Neuron (in vitro differentiated cells): Measurements from ENCODE around the gene OR4F15.
"Not testable (repeated sequence)": the region's sequence is repeated elsewhere in the genome, so short reads cannot be mapped to it uniquely, and the experiment has no call there.

ENCODE experiments used
- H2AFZ ChIP-seq: one replicate; pipeline ENCODE4 v1.6.1; 2013; ENCODE audit warnings: low read depth, mild to moderate bottlenecking, inconsistent platforms, low read length, moderate library complexity
- H3K27me3 ChIP-seq: one replicate; pipeline ENCODE4 v1.6.1; 2013; ENCODE audit warnings: low read length; ENCODE audit not compliant: insufficient read depth
- H3K36me3 ChIP-seq: one replicate; pipeline ENCODE4 v1.6.1; 2013; ENCODE audit warnings: low read length; ENCODE audit not compliant: insufficient read depth
- H3K4me1 ChIP-seq: one replicate; pipeline ENCODE4 v1.6.1; 2013; ENCODE audit warnings: low read length; ENCODE audit not compliant: insufficient read depth
- H3K4me3 ChIP-seq: 2 replicates; pipeline ENCODE4 v1.5.1; 2013; ENCODE audit warnings: mild to moderate bottlenecking, low read length, moderate library complexity
- H3K9me3 ChIP-seq: one replicate; pipeline ENCODE4 v1.6.1; 2013; ENCODE audit warnings: low read length

The OR4F15 gene

GRCh38 chr15:101788001-101788400, 24.0 kb upstream of the OR4F15 start:
- not testable (repeated sequence) for H3K9me3 ChIP-seq, H3K4me1 ChIP-seq

GRCh38 chr15:101788503-101789269, 23.3 kb upstream of the OR4F15 start:
- not testable (repeated sequence) for H3K27me3 ChIP-seq, H3K4me1 ChIP-seq

More at GRCh38 chr15:101788001-101788400, 24.0 kb upstream of the OR4F15 start:
- not testable (repeated sequence) for H2AFZ ChIP-seq, H3K27me3 ChIP-seq, H3K4me3 ChIP-seq, H3K36me3 ChIP-seq

GRCh38 chr15:101790748-101791147, 21.3 kb upstream of the OR4F15 start:
- H3K9me3 ChIP-seq, H3K4me3 ChIP-seq, H3K36me3 ChIP-seq, H3K4me1 ChIP-seq, H3K27me3 ChIP-seq, H2AFZ ChIP-seq: not testable (repeated sequence)

More at GRCh38 chr15:101788503-101789269, 23.3 kb upstream of the OR4F15 start:
- H3K4me3 ChIP-seq, H3K36me3 ChIP-seq, H3K9me3 ChIP-seq, H2AFZ ChIP-seq: not testable (repeated sequence)

- H3K4me1 ChIP-seq, H3K27me3 ChIP-seq, H2AFZ ChIP-seq, H3K9me3 ChIP-seq, H3K36me3 ChIP-seq, H3K4me3 ChIP-seq: not testable (repeated sequence)
Measured at GRCh38 chr15:101793981-101794380, 18.0 kb upstream of the OR4F15 start.

- no peaks in the 10 kb centered on the region for H3K9me3 ChIP-seq
- no peaks in the 10 kb centered on the region for H3K27me3 ChIP-seq
- no peaks in the 10 kb centered on the region for H3K4me1 ChIP-seq
- H3K36me3 ChIP-seq: no peaks in the 10 kb centered on the region
- no peak overlapping the region for H3K4me3 ChIP-seq
- no peak overlapping the region for H2AFZ ChIP-seq
Measured at GRCh38 chr15:101795455-101795854, 16.5 kb upstream of the OR4F15 start.

- H3K9me3 ChIP-seq: no peaks in the 10 kb centered on the region
- H3K4me1 ChIP-seq: no peaks in the 10 kb centered on the region
- no peak overlapping the region for H3K4me3 ChIP-seq
- H3K27me3 ChIP-seq: peaks cover 2% of the 10 kb centered on the region
- no peaks in the 10 kb centered on the region for H3K36me3 ChIP-seq
- no peak overlapping the region for H2AFZ ChIP-seq
Measured at GRCh38 chr15:101799665-101800064, 12.3 kb upstream of the OR4F15 start.

GRCh38 chr15:101801048-101801447, 11.0 kb upstream of the OR4F15 start:
- Histone ChIP-seq H3K36me3 (no peaks in the 10 kb centered on the region), H3K4me1 (peaks cover 7% of the 10 kb centered on the region), H3K27me3 (peaks cover 5% of the 10 kb centered on the region), H2AFZ (no peak overlapping the region), H3K4me3 (no peak overlapping the region), H3K9me3 (no peaks in the 10 kb centered on the region)

- no peak within 1 kb of the TSS for H3K4me3 ChIP-seq
- H3K4me1 ChIP-seq: peaks cover 7% of the 10 kb centered on the region
- H3K36me3 ChIP-seq: no peaks in the 10 kb centered on the region
- H3K27me3 ChIP-seq: peaks cover 5% of the 10 kb centered on the region
- H2AFZ ChIP-seq: no peak within 1 kb of the TSS
- H3K9me3 ChIP-seq: no peaks in the 10 kb centered on the region
Measured at GRCh38 chr15:101803209-101803608, 8.8 kb upstream of the OR4F15 start, which contains the start of gene OR4F6. Gene OR4F6 (plus strand): TSS chr15:101803509. CDS start chr15:101805720, 2,211 bp downstream.

GRCh38 chr15:101803676-101804075, 8.3 kb upstream of the OR4F15 start:
- peaks cover 5% of the 10 kb centered on the region for H3K27me3 ChIP-seq
- no peak overlapping the region for H2AFZ ChIP-seq
- H3K4me1 ChIP-seq: peaks cover 7% of the 10 kb centered on the region
- H3K36me3 ChIP-seq: no peaks in the 10 kb centered on the region
- no peak overlapping the region for H3K4me3 ChIP-seq
- H3K9me3 ChIP-seq: no peaks in the 10 kb centered on the region

- no peaks in the 10 kb centered on the region for H3K9me3 ChIP-seq
- no peak overlapping the region for H3K4me3 ChIP-seq
- peaks cover 7% of the 10 kb centered on the region for H3K4me1 ChIP-seq
- H2AFZ ChIP-seq: no peak overlapping the region
- peaks cover 8% of the 10 kb centered on the region for H3K27me3 ChIP-seq
- no peaks in the 10 kb centered on the region for H3K36me3 ChIP-seq
Measured at GRCh38 chr15:101804375-101804774, 7.6 kb upstream of the OR4F15 start.

GRCh38 chr15:101804941-101805340, 7.1 kb upstream of the OR4F15 start:
- H2AFZ ChIP-seq: no peak overlapping the region

GRCh38 chr15:101805605-101806345, 6.2 kb upstream of the OR4F15 start:
- H2AFZ ChIP-seq: no peak overlapping the region
- no peaks in the 10 kb centered on the region for H3K9me3 ChIP-seq
- peaks cover 7% of the 10 kb centered on the region for H3K4me1 ChIP-seq
- H3K27me3 ChIP-seq: peaks cover 8% of the 10 kb centered on the region
- H3K4me3 ChIP-seq: no peak overlapping the region
- H3K36me3 ChIP-seq: no peaks in the 10 kb centered on the region

More at GRCh38 chr15:101804941-101805340, 7.1 kb upstream of the OR4F15 start:
- Histone ChIP-seq H3K4me1 (peaks cover 7% of the 10 kb centered on the region), H3K36me3 (no peaks in the 10 kb centered on the region), H3K9me3 (no peaks in the 10 kb centered on the region), H3K4me3 (no peak overlapping the region), H3K27me3 (peaks cover 8% of the 10 kb centered on the region)

- H3K9me3 ChIP-seq: no peaks in the 10 kb centered on the region
- no peak overlapping the region for H2AFZ ChIP-seq
- peaks cover 7% of the 10 kb centered on the region for H3K4me1 ChIP-seq
- no peaks in the 10 kb centered on the region for H3K36me3 ChIP-seq
- H3K4me3 ChIP-seq: no peak overlapping the region
- peaks cover 9% of the 10 kb centered on the region for H3K27me3 ChIP-seq
Measured at GRCh38 chr15:101807345-101807945, 4.6 kb upstream of the OR4F15 start.
